Stimulated activated CD8-positive, alpha-beta memory T cell treated with anti-CD3 and anti-CD28 coated beads, Interleukin-7, amount 100 ng/mL, for 1 hour (primary cell): ENCODE data around the gene ACAP1.

ENCODE experiments used
- DNase-seq, 2 donors: peaks; one replicate each; pipeline ENCODE4 v3.0.0-alpha.2; 2020; ENCODE audit warnings: low read depth in 2 of 2

The ACAP1 gene, protein sequence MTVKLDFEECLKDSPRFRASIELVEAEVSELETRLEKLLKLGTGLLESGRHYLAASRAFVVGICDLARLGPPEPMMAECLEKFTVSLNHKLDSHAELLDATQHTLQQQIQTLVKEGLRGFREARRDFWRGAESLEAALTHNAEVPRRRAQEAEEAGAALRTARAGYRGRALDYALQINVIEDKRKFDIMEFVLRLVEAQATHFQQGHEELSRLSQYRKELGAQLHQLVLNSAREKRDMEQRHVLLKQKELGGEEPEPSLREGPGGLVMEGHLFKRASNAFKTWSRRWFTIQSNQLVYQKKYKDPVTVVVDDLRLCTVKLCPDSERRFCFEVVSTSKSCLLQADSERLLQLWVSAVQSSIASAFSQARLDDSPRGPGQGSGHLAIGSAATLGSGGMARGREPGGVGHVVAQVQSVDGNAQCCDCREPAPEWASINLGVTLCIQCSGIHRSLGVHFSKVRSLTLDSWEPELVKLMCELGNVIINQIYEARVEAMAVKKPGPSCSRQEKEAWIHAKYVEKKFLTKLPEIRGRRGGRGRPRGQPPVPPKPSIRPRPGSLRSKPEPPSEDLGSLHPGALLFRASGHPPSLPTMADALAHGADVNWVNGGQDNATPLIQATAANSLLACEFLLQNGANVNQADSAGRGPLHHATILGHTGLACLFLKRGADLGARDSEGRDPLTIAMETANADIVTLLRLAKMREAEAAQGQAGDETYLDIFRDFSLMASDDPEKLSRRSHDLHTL

DNA sequence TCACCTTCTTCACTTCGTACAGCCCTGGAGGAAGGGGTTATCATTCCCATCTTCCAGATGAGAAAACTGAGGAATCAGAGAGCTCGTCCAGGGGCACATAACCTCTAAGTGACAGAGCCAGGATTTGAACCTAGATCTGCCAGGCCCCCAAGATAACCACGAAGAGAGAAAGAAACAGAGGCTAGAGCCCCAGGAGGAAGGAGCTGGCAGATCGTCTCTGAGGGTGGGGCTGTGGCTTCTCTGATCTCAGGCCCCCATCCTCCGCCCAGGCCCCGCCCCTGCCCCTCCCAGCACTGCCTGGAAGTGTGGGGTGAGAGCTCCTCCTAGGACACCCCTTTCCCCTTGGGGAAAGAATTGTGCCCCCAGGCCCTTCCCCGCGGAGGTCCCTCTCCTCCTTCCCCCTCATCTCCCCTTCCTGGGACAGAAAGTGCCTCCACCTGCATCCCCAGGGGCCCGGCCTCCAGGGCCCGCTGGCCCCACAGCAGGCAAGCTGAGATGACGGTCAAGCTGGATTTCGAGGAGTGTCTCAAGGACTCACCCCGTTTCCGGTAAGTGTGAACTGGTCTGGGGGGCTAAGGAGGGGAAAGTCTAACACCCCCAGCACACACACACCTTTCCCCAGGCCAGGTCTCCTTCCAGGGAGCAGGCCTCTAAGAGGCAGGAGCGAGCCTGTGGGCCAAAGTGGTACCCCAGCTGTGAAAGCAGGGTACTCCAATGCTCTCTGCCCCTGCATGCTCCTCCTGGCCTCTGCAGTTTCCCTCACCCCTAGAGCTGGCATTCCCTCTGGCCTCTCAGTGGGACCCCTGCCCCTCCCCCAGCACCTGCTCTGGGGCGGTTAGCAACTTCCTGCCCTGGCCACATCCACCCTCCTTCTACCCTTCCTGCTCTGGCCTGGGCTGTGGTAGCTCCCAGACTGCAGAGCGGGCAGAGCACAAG lies at the start of gene ACAP1:
Gene ACAP1 (plus strand): TSS at position 290 of the 936 bp plus-strand sequence. CDS start 206 bp downstream, at position 496.
- DNase-seq, result peak; percentile 66 to 77

DNA sequence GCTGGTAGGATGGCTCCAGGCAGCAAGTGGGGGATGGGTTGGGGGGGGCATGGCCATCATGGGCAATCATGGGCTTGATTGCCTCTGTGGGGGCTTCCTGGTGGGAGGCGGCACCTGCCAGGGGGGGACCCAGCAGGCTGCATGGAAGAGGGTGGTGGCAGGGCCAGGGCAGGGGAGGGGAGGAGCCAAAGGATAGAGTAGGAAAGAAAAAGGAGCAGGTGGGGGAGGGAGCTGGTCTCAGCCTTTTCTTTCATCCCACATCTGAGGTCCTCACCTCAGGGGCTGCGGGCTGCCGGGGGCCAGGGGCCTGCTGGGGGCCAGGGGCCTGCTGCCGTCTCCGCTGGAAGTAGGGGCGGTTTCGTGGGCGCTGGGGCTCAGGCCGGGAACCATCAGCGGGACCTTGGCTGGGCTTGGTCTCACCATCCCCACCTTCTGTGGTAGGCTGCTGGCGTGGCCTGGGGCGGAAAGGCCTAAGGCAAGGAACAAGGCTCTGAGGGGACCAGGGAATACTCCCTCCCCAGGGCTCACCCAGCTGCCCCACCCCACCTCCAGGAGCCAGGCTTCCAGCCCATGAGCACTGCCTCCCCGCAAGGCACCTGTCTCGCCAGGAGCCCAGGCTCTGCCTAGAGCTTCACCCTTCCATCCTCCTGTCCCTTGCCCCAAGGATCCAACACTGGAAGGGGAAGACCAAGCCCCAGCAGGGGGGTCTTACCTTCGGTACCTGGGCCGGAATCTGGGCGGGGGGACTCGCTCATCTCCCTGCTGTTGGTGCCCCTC lies 46.9 kb upstream of the ACAP1 start:
- DNase-seq, result no peak

DNA sequence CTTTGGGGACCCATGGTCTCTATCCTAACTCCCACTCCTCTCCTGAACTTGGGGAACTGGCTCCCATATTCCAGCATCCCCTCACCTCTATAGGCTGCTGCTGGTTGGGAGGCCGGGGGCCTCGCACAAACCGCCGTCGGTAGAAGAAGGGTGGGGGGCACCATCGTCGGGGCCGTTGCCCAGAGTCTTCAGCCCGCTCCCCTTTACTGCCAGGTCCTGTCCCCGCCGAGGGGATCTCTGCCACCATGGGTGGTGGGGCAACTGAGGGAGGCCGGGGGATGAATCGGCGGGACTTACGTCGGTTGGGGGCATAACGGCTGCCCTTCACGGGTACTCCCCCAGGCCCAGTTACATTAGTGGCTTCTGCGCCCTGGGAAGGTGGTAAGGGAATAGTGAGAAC lies 46.2 kb upstream of the ACAP1 start:
- no peak for DNase-seq

DNA sequence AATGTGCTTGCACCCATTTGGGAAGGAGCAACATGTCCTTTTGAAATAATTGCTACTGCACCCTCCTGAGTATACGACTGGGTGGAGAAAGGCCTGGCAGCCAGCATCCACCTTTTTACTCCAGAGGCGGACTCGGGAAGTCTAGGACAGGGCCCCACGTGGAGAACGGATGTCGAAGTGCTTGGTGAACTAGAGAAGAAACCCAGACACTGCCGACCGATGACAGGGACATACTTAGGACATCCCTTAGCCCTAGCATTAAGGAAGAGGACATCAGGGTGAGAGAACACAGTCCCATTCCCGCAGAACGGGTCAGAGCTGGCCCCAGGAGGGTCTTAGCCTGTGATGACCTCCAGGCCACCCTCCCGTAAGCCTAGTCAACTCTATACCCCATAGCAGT lies 45.6 kb upstream of the ACAP1 start:
- DNase-seq, result no peak

DNA sequence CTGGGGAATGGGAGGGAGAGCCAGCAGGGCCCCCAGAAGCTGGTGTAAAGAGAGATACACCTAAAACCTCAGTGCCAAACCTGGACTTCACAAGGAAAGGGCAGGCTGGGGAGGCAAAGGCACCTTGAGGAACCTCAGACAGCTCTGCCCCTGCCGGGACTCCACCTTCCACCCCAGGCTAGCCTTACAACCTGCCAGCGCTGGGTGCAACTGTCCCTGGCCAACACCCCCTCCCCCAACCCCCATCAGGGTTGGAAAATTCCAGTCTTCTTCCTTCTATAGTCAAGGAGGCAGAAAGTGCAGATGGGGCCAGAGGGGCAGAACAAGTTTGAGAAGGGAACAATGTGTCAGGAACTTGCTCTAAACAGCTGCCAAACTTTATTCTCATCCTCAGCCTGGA lies 44.1 kb upstream of the ACAP1 start:
- no peak for DNase-seq

DNA sequence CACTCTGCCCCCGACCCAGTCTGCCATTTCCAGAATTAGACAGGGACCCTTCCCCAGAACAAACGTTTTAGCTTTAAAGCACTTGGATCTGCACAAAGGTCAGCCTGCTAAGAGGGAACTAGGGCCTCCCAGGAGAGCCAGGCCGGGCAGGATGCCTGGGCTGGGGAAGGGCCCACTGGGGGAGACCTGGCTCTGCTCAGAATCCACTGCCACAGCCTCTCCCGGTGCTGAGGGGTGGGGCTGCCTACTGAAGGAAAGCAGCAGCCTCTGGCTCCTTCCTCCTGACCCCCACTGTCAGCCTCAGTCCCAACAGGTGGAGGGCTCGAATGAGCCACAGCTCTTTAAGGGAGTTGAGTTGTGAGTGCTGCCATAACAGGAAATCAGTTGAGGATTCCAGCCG lies 43.6 kb upstream of the ACAP1 start:
- DNase-seq, result no peak

DNA sequence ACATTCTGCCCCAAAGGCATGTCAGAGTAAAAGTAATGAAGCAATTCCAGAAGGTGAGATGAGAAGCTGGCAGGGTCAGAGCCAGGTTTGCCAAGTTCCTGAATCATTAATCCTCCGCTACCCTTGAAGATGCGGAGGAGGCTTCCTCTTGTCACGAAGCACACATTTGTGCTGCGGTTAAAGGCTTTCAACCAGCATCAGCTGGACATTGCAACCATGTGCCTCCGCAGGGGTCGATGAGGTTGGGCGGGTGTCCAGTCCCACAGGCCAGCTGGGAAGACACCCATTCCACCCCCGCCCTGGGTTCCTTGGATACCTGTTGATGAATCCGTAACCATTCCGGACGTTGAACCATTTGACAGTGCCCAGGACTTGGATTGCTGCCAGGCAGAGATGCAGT lies 43.2 kb upstream of the ACAP1 start:
- DNase-seq, result no peak

DNA sequence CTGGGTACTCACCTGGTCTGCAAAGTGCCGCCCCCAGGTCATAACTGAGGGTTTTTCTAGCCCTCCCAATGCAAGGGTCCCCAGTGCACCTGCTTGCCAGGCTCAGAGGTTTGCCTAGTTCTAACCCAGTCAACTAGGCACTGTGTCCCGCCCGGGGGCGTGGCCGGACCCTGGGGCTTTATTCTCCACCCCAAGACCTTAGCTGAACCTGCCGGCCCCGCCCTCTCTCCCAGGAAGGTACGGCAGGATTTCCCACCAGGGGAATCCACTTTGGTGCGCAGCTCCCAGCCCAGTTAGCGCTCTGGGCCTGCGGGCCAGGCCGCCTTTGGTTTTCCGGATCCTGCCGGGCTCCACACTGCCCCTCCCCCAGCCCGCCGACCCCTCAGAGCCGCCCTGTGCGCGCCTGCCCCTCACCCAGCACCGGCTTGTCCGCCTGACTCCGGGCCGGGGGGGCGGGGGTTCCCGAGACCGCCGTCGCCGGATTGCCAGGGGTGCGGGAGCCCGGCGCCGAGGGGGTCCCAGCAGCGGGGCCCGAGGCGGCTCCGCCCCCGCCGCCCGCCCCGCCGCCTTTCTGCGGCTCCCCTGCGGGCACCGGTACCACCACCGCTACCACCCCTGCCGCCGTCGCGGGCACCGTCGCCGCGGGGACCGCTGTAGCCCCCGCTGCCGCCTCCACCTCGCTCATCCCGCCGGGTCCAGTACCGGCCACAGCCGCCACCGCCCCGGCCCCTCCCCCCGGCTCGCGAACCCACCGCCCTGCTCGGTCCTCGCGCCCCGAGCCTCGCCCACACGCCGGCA lies 42.3 kb upstream of the ACAP1 start:
- DNase-seq, result no peak

DNA sequence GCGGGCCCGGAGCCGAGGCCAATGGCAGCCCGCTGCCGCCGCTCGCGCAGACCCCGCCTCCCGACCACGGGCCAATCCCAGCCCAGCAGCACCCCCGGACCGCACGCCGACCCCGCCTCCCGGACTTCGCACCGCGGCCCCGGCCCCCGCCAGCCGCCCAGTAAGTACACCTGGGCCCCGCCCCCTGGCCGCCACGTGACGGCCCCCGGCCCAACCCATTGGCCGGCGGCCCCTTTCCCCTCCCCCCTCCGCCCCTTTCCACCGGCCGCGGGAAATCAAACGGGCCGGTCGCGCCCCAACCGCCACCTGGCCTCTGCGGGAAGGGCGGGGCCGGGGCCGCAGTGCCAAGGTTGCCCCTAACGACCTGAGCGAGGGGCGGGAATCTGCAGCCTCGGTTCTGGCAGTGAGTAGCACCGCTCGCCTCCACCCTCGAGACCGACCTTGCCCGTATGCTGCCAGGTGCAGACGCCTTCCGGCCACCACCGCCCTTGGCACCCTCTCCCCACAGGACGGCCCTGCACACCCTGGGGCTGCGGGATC lies 41.6 kb upstream of the ACAP1 start, which contains the start of gene YBX2:
Gene YBX2 (minus strand): TSS at position 26 of the 540 bp plus-strand sequence. CDS start 139 bp downstream, outside the sequence.
- peak in 1 of 2 donors; percentile 41 for DNase-seq

DNA sequence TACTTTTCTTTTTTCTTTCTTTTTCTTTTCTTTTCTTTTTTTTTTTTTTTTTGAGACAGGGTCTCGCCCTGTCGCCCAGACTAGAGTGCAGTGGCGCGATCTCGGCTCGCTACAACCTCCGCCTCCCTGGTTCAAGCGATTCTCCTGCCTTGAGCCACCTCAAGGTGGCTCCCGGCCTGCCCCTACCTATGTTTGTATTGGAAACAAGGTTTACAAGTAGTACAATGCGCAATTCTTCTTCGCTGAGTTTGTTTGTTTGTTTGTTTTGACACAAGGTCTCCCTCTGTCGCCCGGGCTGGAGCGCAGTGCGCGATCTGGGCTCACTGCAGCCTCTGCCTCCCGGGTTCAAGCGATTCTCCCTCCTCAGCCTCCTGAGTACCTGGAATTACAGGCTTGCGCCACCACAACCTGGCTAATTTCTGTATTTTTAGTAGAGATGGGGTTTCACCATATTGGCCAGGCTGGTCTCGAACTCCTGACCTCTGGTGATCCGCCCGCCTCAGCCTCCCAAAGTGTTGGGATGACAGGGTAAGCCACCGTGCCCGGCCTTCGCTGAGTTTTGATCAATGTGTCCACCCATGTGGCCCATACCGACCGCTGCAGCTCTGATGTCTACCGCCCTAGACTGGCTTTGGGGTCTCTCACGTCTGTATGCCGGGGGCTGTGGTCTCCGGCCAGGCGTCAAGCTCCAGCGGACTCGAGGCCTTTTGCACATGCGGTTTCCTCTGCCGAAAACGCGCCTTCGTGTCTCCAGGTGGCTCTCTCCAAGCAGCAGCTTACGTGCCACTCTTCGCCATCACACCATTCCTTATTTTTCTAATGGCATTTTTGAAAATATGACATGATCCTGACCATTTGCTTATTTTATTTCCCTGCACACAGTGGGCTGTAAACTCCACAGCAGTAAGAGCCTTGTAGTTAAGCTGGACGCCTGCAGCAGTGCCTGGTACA lies 40.8 kb upstream of the ACAP1 start:
- no peak for DNase-seq

DNA sequence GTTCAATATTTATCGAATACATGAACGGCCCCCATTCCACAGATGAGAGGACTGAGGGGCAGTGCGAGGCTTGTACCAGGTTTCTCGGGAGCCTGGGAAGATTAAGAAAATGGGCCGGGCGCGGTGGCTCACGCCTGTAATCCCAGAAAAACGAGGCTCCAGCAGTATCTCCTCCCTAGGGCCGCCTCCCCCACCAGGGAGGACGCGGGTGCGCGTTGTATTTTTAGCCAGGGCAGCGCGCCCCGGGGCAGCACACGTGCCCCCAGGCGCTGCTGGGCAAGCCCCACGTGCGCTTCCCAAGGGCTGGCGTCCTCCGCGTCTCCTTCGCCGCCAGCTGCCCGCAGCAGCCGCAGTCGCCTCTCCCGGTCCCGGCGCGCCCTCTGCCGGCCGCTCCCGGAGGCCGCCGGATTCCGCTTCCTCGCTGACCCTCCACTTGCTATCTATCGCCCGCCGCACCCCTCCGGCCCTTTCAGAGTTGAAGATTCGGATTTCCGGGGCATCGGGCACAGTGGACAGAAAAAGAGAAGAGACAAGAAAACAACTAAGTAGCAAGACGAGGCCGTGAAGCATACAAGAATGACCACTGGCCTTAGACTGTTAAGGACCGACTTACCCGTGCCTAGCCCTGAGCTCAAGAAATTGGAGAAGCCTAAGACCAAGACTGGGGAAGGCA lies 40.0 kb upstream of the ACAP1 start:
- DNase-seq, result peak; percentile 37 to 49

DNA sequence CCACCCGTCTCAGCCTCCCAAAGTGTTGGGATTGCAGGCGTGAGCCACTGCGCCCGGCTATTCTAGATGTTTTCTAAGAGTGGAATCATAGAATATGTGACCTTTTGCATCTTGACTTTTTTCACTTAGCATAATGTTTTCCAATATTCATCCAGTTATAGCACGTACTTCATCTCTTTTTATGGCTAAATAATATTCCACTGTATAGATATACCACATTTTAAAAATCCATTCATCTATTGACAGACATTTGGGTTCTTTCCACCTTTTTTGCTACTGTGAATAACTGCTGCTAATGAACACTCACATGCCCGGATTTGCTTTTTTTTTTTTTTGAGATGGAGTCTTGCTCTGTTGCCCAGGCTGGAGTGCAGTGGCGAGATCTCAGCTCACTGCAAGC lies 32.1 kb upstream of the ACAP1 start:
- DNase-seq, result no peak

DNA sequence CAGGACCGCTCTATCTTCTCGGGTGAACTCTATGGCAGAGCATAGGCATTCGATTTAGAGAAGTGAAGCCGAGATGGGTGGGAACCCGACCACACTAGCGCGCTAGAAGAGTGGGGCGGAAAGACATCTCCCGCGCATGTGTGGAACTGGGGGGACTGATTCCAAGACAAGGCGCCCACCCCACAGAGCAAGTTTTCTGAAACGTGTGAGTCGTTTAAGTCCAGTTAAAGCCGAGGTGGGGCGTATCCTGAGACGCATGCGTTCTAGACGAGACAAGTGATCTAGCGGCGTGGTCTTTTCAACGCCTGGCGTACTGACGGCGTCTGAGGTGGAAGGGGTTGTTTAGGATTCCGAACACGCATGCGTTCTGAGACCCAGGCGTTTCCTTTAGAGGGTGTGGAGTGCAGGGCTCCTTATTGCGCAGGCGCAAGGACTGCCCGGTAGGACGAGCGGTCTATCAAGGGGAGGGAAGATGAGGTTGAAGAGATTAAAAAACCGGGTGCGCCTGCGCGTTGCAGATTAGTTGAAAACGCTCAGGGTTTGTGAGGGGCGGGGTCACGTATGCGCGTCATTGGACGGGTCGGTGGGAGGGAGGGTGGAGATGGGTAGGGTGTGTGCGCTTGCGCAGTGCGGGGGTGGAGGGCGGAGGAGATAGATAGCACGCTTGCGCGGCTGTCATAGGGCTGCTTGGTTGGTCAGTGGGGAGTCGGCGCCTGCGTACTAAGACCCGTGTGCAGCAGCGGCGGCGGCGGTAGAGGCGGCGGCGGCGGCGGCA lies 29.2 kb upstream of the ACAP1 start, which contains the start of gene EIF5A:
Gene EIF5A (plus strand): TSS at position 718 of the 775 bp plus-strand sequence. CDS start 2,008 bp downstream, outside the sequence.
- peak; percentile 100 for DNase-seq

DNA sequence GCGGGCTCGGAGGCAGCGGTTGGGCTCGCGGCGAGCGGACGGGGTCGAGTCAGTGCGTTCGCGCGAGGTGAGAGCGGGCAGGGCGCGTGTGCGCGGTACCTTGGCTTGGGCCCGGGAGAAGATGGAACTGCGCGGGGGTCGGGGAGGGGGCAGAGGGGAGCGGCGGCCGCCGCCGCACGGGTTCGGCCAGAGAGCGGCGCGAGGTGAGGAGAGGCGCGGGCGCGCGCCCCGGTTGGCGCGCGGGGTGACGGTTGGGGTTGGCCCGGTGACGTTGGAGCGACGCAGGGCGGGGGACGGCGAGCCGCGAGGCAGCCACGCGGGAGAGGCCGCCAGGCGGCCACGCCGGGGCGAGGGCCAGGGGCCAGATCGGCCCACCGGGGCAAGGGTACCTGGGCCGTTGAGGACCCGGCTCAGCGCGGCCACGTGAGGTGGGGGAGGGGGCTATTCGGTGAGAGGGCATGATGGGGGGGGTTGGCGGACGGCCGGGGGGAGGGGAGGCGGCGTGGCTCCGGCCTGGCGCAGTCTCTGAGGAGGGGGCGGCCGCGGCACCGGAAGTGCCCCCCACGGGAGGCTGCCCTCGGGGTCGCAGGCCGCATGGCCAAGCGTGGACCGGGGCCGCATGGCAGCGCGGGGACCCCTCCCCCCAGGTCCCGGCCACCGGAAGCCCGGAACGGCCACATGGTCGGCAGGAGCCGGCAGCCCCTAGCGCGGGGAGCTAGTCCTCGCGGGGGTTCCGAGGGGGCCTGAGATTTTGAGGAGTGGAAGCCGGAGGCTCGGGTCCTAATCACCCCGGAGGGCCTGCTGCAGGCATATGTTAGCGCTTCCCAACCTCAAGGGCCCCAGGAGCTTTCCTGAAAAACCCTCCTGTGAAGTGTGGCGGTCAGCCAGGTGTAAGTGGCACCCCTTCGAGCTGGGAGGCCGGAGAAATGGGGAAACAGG lies 28.4 kb upstream of the ACAP1 start:
- no peak for DNase-seq

DNA sequence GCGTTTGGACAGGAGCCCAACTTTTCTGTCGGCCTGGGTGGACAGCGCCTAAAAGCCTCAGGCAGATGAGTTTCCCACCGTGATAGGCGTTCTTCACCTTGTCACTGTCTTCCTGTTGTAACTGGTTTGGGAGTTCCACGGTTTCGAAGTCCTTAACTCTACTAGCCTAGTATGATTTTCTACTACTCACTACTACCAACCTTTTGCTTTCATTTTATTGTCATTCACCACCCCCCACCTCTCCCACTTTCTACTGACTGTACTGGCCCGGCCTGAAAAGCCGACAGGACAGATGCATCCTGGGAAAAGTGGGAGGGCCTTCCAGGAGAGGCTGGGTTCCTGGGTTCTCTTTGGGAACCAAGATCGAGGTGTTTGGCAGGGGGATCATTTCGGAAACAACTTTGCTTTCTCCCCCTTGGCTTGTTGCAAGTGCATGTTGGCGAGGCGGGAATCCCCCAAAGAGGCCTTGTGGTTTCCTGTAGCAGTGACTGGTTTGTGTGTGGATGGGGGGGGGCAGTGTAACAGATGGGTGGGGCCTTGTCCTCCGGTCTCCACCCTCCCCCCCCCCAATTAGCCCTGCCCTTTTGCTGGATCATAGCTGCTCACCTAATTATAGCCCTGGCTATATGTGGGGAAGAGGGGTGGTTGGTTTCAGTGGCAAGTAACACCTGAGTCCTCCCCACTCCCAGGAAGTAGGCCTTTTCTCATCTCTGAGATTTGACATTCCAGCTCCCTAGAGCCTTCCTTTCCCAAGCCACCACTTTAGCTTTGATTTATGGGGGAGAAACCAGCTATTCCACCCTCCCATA lies 27.5 kb upstream of the ACAP1 start:
- peak; percentile 65 to 67 for DNase-seq
